ENCODE measurements around the gene LRP5. TPM values are rescaled to one million over a fixed set of nuclear protein-coding genes. Genes with fewer than 3 reads are reported as not detected.
A peak's percentile ranks its signal among the peaks of the same experiment; 100 is the strongest.
"Not testable (repeated sequence)": the region's sequence is repeated elsewhere in the genome, so short reads cannot be mapped to it uniquely, and the experiment has no call there.

LRP5 gene
- total RNA-seq, 1 donor from 2014 or later: 36.7 TPM

DNA sequence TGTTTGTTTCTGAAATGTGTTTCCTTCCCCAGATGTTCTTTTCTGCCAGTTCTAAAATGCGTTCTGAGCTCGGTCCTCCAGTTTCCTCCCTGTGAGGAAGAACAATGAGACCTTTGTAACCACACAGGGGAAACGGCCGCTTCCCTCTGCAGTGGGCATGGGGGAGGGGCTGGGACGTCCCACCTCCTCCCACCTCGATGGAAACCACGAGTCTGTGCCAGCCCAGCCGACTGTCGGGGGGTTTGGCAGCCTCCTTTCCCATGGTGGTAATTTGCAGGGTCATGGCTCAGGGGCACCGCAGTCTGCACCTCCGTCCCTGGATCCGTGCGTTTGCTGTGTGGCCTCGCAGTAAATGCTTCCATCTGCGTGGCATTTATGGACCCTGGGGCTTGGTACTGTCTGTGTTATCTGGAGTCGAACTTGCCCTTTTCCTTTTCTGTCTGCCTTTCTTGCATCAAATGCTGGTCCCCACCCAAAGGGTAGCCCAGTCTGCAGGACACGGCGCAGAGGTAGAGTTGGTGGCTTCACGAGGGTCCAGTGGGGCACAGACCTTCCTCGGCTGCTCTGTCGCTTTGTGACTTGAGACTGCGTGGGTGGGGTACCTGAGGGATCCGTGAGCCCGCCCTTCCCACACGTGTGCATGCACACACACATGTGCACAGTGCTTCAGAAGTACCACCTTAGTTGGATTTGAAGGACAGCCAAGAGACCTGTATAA is 16.1 kb downstream of the LRP5 start:
- DNase-seq (ENCODE audit: low read depth, low spot score): peak; percentile 54

DNA sequence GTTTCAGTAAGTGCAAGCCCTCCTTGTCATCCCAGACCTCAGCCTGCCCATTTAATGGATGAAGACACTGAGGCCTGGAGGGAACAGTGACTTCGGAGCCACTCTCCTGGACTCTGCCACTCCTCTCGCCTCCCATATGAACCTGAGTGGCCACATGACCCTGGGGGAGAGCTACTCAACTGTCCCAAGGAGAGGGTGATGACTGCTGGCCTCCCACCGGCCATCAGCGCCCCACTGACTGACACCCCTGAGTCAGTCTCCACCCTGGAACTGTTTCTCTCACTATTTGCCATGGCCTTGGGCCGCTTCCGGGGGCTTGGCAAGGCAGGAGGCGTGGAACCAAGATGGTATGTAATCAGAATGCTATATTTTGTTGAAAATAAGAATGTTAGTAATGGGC is 17.1 kb downstream of the LRP5 start:
- no peak for DNase-seq (ENCODE audit: low read depth, low spot score)

DNA sequence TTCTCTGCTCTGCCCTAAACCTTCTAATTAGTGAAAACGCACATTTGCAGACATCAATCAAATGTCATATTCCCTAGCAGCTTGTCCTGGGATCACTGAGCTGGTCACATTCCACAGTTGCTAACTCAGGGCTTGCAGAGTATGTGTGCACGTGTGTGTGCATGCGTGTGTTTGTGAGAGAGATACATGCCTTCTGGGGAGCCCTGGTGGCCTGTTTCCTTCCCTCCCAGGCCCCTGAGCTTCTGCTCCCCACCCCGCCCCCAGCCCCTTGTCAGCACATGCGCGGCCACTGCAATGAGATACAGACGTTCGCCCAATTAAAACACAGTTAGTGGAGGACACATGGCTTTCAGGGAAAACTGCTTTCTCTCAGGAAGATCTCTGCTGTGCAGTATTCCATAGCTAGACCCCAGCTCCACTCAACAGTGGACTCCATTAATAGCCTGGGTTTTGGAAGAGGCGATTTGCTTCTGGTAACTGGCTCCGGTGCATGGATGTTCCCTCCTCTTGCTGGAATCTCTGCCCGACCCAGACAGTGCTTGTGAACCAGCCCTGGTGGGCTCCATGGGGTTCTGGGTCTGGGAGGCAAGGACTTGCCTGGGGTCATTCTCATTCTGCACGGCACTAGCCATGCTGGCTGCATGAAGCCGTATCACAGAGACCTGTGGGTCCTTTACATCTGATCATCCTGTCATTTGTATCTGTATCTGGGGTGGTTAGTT is 17.7 kb downstream of the LRP5 start:
- no peak for DNase-seq (ENCODE audit: low read depth, low spot score)

DNA sequence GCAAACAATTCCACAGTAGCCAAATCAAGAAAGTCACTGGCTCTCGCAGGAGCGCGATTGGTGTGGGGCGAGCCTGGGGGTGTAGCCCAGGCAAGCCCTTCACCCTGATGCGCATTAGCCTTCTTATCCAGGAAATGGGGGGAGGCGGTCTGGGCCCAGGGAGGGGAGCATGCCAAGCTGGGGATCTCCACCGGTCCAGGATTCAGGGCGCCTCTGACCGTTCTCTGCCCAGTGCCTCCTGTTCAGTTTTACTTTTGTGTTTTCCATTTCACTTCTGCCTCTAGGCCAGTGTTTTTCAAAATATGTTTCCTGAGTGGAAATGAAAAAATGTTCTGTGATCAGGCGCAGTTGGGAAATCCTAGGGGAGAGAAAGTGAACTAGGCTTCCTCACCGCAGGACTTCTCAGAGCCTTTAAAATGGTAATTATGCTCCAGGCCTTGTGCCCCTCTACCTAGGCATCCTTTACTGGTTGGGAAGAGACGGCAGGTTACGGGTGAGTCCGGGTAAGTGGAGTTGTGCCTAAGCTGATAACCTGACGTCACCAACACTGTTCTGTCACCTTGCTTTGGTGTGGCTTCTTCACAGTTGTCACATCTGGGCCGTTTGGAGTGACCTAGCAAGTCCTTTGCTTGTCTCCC is 18.4 kb downstream of the LRP5 start:
- no peak for DNase-seq (ENCODE audit: low read depth, low spot score)

DNA sequence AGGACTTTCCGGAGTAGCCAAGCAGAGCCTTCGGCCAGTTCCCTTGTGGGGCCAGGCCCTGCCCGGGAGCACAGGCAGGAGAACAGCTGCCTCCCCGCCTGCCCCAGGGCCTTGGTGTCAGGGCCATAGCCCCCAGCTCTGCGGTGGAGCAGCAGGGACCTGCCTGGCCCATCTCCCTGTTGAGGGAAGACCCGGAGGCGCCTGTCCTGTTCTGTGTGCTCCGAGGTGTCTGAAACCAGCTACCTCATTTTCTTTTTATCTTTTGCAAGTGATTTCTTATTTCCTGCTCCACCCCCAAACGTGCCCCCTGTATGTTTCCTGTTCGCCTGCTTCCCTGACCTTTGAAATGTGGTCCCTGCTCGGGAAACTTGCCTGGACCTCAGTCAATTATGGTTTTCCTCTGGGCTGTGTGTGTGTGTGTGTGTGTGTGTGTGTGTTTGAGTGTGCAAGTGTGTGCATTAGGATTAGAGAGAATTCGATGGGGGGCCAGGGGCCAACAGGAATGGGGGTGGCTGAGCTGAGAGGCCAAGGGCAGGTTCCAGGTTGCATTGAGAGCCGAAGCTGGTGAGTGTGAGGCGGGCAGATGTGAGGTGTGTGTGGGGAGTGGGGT is 19.1 kb downstream of the LRP5 start:
- DNase-seq (ENCODE audit: low read depth, low spot score): peak; percentile 68

DNA sequence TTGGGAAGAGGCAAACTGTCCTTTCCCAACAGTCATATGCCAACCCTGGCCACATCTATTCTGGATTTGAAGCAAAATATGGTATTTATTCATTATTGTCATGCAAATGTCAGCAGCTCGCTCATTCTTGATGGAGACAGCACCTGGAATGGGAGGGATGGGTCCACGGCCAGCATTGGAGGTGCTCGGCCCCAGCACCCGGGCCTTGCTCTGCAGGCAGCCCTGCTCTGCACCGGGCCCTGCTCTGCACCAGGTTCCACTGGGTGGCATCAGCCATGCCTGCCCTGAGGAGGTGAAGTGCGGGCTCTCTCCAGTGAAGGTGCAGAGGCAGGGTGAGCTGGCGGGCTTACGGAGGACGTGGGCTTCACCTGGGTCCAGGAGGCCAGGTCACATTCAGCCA is 19.8 kb downstream of the LRP5 start:
- no peak for DNase-seq (ENCODE audit: low read depth, low spot score)

DNA sequence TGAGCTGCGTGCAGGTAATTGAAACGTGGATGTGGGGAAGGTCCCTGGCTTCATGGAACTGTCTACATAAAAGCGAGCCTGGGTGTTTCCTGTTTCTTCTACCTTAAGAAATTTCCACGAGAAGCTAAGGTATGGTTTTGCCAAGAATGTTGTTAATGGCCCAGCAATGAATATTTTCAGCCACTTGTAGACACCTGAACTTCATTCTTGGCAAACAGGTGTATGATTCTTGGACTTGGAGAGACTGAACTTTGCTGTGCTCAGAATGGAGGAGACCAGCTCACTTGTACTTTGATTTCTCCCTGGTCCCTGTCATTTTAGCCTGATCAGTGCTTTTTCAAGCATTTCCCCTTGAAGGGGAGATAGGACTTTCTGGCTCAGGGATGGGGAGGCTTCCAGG is 20.8 kb downstream of the LRP5 start:
- DNase-seq (ENCODE audit: low read depth, low spot score): no peak

DNA sequence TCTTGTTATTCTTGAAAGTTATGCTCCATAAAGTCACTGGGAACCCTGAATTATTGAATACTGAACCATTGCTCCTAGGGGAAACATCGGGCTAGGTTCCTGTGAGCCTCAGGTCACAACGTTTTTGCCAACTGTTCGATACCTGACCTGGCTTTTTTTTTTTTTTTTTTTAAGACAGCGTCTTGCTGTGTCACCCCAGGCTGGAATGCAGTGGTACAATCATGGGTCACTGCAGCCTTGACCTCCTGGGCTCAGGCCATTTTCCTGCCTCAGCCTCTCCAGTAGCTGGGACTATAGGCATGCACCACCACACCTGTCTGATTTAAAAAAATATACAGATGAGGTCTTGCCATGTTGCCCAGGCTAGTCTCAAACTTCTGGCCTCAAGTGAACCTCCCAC is 22.5 kb downstream of the LRP5 start:
- no peak for DNase-seq (ENCODE audit: low read depth, low spot score)

DNA sequence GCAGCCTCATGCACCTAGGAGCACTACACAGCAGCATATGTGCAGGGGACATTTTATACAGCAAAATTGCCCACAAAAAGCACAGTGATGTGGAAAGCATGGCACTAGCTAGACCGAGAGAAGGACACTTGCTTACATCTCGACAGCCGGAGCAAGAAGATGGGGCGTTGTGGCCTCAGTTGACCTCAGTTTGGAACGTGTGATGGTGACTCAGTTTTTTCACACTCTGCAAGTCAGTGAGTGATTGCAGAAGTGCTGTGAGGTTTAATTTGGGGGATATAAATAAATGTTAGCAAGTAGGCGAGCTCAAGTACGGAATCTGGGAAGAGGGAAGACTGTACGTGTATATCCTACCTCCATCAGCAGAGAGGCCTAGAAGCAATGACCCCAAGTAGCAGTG is 23.3 kb downstream of the LRP5 start:
- DNase-seq (ENCODE audit: low read depth, low spot score): no peak

DNA sequence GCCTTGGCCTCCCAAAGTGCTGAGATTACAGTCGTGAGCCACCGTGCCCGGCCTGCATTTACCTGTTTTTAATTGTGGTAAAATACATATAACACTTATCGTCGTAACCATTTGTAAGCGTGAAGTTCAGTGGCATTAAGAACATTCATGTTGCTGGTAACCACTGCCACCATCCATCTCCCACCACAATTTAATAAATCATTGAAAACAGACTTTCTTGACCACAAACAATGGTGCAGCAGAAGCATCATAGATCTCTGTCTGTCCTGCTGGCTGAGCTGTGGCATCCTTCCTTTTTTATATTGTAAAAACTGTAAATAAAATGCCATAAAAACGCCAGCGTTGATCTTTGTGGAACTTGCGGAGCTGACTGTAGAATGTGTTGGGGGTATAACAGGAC is 24.3 kb downstream of the LRP5 start:
- no peak for DNase-seq (ENCODE audit: low read depth, low spot score)

DNA sequence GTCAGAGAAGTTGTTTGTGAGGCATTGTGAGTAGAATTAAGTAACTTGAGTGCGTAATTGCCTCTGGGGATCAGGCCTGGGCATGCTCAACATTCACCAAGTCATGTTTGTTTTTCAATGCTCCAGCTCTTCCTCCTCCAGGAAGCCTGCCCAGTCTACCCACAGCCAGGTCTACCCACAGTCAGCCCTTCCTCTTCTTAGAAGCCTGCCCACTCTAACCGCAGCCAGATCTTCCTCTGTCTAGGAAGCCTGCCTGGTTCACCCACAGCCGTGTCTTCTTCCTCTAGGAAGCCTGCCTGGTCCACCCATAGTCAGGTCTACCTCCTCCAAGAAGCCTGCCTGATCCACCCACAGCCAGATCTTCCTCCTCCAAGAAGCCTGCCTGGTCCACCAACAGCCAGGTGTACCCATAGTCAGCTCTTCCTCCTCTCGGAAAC is 25.0 kb downstream of the LRP5 start:
- DNase-seq (ENCODE audit: low read depth, low spot score): no peak

DNA sequence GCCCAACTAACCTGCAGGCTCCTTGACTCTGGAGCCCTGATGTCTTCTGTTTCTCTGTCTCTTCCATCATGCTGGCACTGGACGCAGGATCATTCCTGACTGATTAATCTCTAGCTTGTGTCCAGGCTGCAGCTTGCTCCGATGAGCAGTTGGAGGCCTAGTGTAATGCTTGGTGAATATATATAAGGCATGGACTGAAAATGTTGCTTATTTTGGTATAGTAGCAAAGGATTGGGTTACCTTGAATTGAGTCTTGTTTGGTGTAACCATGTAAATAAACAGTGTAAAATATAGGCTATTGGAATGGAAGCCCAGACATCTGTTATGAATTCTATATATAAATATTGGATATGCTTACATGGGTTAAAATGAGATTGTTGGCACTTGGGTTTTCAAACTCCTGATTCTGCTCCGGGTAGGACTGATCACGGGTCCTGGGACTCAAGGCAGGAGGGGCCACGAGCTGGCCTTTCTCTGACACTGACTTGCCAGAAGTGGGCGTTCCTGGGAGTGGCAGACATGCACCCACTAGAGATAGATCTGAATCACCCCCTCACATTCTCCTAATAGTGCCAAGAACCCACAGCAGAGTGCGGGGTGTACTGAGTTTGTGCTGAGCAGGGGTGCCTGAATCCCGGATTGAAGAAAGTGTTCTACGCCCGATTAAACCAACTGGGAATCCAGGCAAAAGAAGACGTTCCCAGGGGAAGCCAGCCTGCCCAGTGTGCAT is 25.8 kb downstream of the LRP5 start:
- DNase-seq (ENCODE audit: low read depth, low spot score): no peak

DNA sequence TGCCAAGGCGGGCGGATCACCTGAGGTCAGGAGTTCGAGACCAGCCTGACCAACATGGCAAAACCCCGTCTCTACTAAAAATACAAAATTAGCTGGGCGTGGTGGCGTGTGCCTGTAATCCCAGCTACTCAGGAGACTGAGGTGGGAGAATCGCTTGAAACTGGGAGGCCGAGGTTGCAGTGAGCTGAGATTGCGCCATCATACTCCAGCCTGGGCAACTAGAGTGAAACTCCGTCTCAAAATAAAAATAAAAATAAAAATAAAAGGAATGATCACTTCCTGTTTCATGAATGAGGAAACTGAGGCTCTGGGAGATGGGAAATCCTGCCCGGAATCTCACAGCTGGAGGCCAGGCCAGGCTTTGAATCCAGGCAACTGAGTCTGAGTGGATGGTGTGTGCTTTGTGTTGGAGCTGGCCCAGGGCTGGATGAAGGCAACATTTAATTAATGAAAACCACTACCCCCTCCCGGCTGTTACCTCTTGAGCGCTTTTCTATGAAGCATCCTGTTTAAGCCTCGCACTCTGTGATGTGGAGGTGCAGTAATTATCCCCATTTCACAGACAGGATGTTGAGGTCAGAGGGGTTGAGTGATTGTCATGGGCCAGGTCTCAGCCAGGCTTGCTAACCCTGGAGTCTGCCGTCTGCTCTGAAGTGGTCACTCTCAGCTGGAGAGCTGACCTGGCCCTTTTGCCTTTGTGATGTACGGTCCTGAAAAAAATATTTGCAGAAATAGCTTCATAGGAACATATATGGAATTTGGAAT is 27.8 kb downstream of the LRP5 start:
- no peak for DNase-seq (ENCODE audit: low read depth, low spot score)

DNA sequence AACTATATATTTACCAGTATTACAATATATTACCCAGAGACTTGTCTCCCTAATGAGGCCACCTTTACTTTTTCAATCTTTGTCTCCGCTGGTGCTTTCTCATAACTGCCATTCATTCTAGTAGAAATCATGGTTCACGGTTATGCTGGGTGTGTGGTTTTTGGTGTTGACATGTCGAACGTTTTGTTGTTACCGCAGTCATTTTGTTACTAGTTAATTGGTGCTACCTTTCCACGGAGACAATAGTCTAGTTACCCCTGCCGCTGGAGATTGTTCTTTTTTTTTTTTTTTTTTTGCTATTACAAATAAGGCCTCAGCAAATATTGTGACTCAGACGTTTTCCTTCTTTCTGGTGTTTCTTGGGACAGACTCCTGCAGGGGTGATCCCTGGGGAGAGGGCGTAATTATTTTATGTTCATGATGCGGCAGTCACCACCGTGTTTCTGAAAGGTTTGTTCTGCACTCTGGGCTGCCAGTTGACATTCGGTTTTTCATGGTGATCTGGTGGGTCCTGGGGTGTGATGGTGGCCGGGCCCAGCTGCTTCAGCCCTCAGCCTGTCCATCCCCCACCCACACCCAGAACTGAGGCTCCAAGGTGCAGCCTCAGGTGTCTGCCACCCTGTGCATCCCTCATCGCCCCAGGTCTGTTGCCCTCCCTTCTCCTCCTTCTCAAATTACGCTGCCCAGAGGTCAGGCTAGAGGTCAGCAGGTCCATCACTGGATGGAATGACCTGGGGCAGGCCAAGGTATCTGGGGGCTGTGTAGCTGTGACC is 28.6 kb downstream of the LRP5 start:
- no peak for DNase-seq (ENCODE audit: low read depth, low spot score)

DNA sequence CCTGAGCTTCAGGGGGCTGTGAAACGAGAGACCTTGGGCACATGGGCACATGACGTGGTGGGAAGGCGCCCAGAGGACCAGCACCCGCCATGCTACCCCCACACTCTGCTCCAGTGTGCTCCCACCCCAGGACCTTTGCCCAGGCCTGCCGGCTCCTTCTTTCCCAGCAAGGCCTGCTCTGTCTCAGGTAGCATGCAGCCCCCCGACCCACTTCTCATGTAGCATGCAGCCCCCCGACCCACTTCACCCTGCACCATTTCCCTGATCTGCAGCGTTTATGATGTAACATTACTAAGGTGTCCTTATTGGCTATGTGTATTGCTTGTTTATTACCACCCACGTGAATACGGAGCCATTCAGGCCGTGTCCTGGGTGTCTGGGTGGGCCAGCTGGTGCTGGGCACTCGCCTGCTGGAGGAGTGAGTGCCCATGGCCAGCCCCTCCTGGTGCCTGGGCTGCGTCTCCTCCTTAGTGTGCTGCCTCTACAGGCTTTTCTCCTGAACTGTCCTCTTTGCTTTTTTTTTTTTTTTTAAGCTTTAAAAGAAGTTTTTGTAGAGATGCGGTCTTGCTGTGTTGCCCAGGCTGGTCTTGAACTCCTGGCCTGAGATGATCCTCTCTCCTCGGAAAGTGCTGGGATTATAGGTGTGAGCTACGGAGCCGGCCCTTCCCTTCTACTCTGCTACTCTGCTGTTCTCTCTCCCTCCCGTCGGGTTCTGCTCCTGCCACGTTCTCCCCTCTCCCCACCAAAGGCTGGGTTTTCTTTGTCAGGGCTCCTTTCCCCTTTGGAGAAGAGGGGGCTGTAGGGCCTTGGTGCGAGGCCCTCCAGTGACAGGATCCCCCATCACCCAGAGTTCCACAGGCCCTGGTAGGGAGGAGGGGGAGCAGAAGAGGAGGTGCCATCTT is 29.4 kb downstream of the LRP5 start:
- no peak for DNase-seq (ENCODE audit: low read depth, low spot score)

DNA sequence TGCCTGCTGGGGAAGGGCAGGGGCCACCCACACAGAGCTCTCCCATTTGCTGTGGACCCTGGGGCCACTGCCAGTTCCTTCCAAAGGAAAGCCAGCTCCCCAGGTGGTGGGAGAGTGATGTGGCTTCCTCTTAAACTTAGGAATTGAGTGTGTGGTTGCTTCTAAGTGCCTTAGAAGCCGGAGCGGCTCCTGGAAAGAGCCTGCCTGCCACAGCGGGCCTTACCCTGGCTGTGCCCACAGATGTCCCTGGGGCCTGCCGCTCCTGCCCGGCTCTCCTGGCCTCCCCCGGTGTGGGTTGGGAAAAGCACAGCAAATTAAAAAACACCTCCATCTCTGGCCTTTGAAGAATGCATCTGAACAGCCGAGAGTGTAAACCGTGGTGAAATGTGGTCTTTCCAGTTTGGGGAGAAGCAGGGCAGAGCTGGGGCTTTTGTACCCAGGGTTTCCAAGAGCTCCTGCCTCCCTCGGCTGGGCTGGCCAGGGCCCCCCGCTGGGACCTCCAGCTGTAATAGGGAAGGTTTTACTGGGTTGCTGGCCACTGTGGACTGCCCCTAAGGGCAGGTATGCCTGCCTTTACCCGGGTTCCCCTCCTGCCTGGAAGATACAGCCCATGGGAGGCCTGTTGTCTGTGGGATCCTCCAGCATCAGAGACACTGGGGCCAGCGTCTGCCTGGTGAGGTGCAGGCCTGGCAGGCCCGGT is 30.2 kb downstream of the LRP5 start:
- DNase-seq (ENCODE audit: low read depth, low spot score): no peak

DNA sequence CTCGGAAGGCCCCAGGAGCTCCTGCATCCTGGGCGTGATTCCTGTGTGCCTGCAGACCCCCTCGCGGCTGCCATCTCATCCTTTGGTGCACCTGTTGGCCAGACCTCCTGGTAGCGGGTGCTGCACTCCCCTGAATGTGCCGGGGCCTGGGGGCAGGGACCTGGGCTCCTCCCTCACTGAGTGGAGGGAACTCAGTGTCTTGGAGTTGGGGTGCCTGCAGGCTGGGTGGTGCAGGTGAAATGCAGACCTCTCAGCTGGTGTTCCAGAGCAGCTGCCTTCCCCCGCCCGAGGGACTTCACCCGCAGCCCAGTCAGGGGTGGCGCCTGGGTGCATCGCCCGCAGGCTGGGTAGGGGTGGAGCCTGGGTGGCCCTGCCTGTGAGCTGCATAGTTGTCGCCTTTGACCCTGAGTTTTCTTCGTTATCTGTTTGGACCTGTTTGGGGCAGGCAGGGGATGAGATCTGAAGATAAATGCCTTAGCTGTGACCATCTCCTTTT is 31.4 kb downstream of the LRP5 start:
- no peak for DNase-seq (ENCODE audit: low read depth, low spot score)

DNA sequence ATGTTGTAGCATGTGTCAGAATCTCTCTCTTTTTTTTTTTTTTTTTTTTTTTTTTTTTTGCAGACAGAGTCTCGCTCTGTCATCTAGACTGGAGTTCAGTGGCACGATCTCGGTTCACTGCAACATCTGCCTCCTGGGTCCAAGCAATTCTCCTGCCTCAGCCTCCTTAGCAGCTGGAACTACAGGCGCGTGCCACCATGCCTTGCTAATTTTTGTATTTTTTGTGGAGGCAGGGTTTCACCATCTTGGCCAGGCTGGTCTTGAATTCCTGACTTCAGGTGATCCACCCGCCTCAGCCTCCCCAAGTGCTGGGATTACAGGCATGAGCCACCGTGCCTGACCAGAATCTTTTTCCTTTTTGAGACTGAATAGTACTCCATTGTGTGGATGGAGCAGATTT is 32.4 kb downstream of the LRP5 start:
- DNase-seq (ENCODE audit: low read depth, low spot score): not testable (repeated sequence)

Data from pulmonary artery endothelial cell (primary cell).